ENCODE results near the gene SLC44A2.

SLC44A2 gene

DNA sequence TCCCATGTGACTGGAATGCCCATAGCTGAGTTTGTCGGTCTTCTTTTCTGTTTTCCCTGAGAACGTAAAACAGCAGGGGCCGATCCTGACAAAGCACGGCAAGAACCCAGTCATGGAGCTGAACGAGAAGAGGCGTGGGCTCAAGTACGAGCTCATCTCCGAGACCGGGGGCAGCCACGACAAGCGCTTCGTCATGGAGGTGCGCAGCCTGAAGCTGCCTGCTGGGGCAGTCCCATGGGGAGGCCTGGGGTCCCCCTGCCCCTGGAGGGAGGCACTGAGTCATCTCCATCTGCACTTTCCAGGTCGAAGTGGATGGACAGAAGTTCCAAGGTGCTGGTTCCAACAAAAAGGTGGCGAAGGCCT is 57.7 kb downstream of the SLC44A2 start:
- no peaks in the 10 kb centered on the region for H3K27me3 ChIP-seq (ENCODE audit: insufficient read depth, poor library complexity, severe bottlenecking)
- no peak overlapping the region for H3K4me3 ChIP-seq (replicated peaks; ENCODE audit: insufficient read depth, low read length)
- H3K27ac ChIP-seq (replicated peaks): no peak overlapping the region
- DNase-seq (ENCODE audit: low read depth in 1 of 2, low spot score in 1 of 2): no peak
- TF ChIP-seq REST (IDR thresholded peaks at IDR 0.05; ENCODE audit: insufficient replicate concordance, low read depth) (no peak), SPI1 (IDR thresholded peaks at IDR 0.05; ENCODE audit: borderline replicate concordance, low read depth) (no peak), GABPA (IDR thresholded peaks at IDR 0.05; ENCODE audit: low read depth) (no peak), POLR2AphosphoS5 (IDR thresholded peaks at IDR 0.05; ENCODE audit: low read depth) (no peak; the same call in 1 of the 2 replicates)
- TF ChIP-seq, protein P1, sequence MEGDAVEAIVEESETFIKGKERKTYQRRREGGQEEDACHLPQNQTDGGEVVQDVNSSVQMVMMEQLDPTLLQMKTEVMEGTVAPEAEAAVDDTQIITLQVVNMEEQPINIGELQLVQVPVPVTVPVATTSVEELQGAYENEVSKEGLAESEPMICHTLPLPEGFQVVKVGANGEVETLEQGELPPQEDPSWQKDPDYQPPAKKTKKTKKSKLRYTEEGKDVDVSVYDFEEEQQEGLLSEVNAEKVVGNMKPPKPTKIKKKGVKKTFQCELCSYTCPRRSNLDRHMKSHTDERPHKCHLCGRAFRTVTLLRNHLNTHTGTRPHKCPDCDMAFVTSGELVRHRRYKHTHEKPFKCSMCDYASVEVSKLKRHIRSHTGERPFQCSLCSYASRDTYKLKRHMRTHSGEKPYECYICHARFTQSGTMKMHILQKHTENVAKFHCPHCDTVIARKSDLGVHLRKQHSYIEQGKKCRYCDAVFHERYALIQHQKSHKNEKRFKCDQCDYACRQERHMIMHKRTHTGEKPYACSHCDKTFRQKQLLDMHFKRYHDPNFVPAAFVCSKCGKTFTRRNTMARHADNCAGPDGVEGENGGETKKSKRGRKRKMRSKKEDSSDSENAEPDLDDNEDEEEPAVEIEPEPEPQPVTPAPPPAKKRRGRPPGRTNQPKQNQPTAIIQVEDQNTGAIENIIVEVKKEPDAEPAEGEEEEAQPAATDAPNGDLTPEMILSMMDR (IDR thresholded peaks at IDR 0.05; ENCODE audit: insufficient read depth, low read length): no peak

DNA sequence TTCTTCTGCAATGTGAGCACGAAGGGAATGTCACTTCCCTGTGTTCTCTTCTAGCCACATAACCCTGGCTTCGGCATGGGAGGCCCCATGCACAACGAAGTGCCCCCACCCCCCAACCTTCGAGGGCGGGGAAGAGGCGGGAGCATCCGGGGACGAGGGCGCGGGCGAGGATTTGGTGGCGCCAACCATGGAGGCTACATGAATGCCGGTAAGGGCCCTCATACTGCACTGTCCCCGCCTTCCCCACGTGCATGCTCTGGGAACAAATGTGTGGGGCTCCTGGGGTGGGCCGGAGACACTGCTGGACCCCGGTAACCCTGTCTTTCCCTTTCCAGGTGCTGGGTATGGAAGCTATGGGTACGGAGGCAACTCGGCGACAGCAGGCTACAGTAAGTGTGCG is 58.2 kb downstream of the SLC44A2 start:
- Histone ChIP-seq H3K27me3 (ENCODE audit: insufficient read depth, poor library complexity, severe bottlenecking) (no peaks in the 10 kb centered on the region), H3K27ac (replicated peaks) (no peak overlapping the region)

GRCh38 chr19:10685210-10685609 is 59.9 kb downstream of the SLC44A2 start:
- DNase-seq (ENCODE audit: low read depth in 1 of 2, low spot score in 1 of 2): no peak
- no peak overlapping the region for H3K4me3 ChIP-seq (replicated peaks; ENCODE audit: insufficient read depth, low read length)
- H3K27me3 ChIP-seq (ENCODE audit: insufficient read depth, poor library complexity, severe bottlenecking): no peaks in the 10 kb centered on the region
- H3K27ac ChIP-seq (replicated peaks): no peak overlapping the region
- TF ChIP-seq REST (IDR thresholded peaks at IDR 0.05; ENCODE audit: insufficient replicate concordance, low read depth): no peak
- TF ChIP-seq, protein P1 (IDR thresholded peaks at IDR 0.05; ENCODE audit: insufficient read depth, low read length): no peak
- no peak for TF ChIP-seq GABPA (IDR thresholded peaks at IDR 0.05; ENCODE audit: low read depth)
- no peak for TF ChIP-seq POLR2AphosphoS5 (IDR thresholded peaks at IDR 0.05; ENCODE audit: low read depth)
- no peak for TF ChIP-seq SPI1 (IDR thresholded peaks at IDR 0.05; ENCODE audit: borderline replicate concordance, low read depth)

More for the DNA sequence above, 58.2 kb downstream of the SLC44A2 start:
- DNase-seq (ENCODE audit: low read depth in 1 of 2, low spot score in 1 of 2): no peak
- TF ChIP-seq, protein P1 (IDR thresholded peaks at IDR 0.05; ENCODE audit: insufficient read depth, low read length): no peak
- TF ChIP-seq REST (IDR thresholded peaks at IDR 0.05; ENCODE audit: insufficient replicate concordance, low read depth): no peak
- TF ChIP-seq GABPA (IDR thresholded peaks at IDR 0.05; ENCODE audit: low read depth): no peak
- TF ChIP-seq POLR2AphosphoS5 (IDR thresholded peaks at IDR 0.05; ENCODE audit: low read depth): no peak
- no peak for TF ChIP-seq SPI1 (IDR thresholded peaks at IDR 0.05; ENCODE audit: borderline replicate concordance, low read depth)
- no peak overlapping the region for H3K4me3 ChIP-seq (replicated peaks; ENCODE audit: insufficient read depth, low read length)

Data from HL-60 (cell line).